Neural cell (in vitro differentiated cells): ENCODE results near the gene CBR3.

Source experiments
- CTCF ChIP-seq: fragments of 450-650 bp; IDR thresholded peaks from 2 replicates; pipeline ENCODE4 v1.5.1; 2014; ENCODE audit warnings: antibody characterized with exemption, mild to moderate bottlenecking, moderate library complexity; ENCODE audit not compliant: poor library complexity, severe bottlenecking
- EP300 ChIP-seq: fragments of 450-650 bp; conservative IDR thresholded peaks from 2 replicates; pipeline ENCODE4 v1.6.1; 2014; ENCODE audit warnings: antibody characterized with exemption, mild to moderate bottlenecking, moderate library complexity; ENCODE audit not compliant: poor library complexity, severe bottlenecking
- MXI1 ChIP-seq: fragments of 450-650 bp; conservative IDR thresholded peaks from 2 replicates; pipeline ENCODE4 v1.6.1; 2014; ENCODE audit warnings: antibody characterized with exemption, mild to moderate bottlenecking; ENCODE audit not compliant: poor library complexity, severe bottlenecking
- RAD21 ChIP-seq: fragments of 450-650 bp; conservative IDR thresholded peaks from 2 replicates; pipeline ENCODE4 v1.6.1; 2014; ENCODE audit warnings: antibody characterized with exemption, mild to moderate bottlenecking, moderate library complexity
- SMC3 ChIP-seq: fragments of 450-650 bp; conservative IDR thresholded peaks from 2 replicates; pipeline ENCODE4 v1.6.1; 2014; ENCODE audit warnings: antibody characterized with exemption, mild to moderate bottlenecking, moderate library complexity; ENCODE audit not compliant: poor library complexity

GRCh38 chr21:36170823-36171222 lies 35.9 kb downstream of the CBR3 start:
- TF ChIP-seq RAD21 = no peak
- TF ChIP-seq CTCF = no peak
- TF ChIP-seq MXI1 = no peak
- TF ChIP-seq EP300 = no peak
- no peak for TF ChIP-seq SMC3
